Measurements from ENCODE around the gene GUCY1A2.

GUCY1A2 gene

GRCh38 chr11:106998116-106998915 lies 20.0 kb downstream of the GUCY1A2 start:
- peak; percentile 85 for DNase-seq (ENCODE audit: low read depth)

- no peak for DNase-seq (ENCODE audit: low read depth)
Observed at GRCh38 chr11:106997227-106997626, 21.0 kb downstream of the GUCY1A2 start.

GRCh38 chr11:106996691-106997090 lies 21.6 kb downstream of the GUCY1A2 start:
- DNase-seq (ENCODE audit: low read depth): peak; percentile 25

GRCh38 chr11:106990331-106990730 lies 27.9 kb downstream of the GUCY1A2 start:
- no peak for DNase-seq (ENCODE audit: low read depth)

GRCh38 chr11:106989078-106989455 lies 29.2 kb downstream of the GUCY1A2 start:
- peak; percentile 63 for DNase-seq (ENCODE audit: low read depth)

- peak; percentile 94 for DNase-seq (ENCODE audit: low read depth)
Observed at GRCh38 chr11:106988151-106989077, 29.9 kb downstream of the GUCY1A2 start.

- no peak for DNase-seq (ENCODE audit: low read depth)
Observed at GRCh38 chr11:106986673-106987072, 31.6 kb downstream of the GUCY1A2 start.

GRCh38 chr11:106986261-106986660 lies 32.0 kb downstream of the GUCY1A2 start:
- DNase-seq (ENCODE audit: low read depth): peak; percentile 87

- DNase-seq (ENCODE audit: low read depth): no peak
Observed at GRCh38 chr11:106983991-106984390, 34.3 kb downstream of the GUCY1A2 start.

GRCh38 chr11:106983261-106983660 lies 35.0 kb downstream of the GUCY1A2 start:
- no peak for DNase-seq (ENCODE audit: low read depth)

GRCh38 chr11:106974831-106975230 lies 43.4 kb downstream of the GUCY1A2 start:
- no peak for DNase-seq (ENCODE audit: low read depth)

- DNase-seq (ENCODE audit: low read depth): no peak
Observed at GRCh38 chr11:106971864-106972263, 46.4 kb downstream of the GUCY1A2 start.

GRCh38 chr11:106969644-106970355 lies 48.5 kb downstream of the GUCY1A2 start:
- no peak for DNase-seq (ENCODE audit: low read depth)

GRCh38 chr11:106962995-106963394 lies 55.3 kb downstream of the GUCY1A2 start:
- no peak for DNase-seq (ENCODE audit: low read depth)

GRCh38 chr11:106961518-106961917 lies 56.8 kb downstream of the GUCY1A2 start:
- peak; percentile 97 for DNase-seq (ENCODE audit: low read depth)

- no peak for DNase-seq (ENCODE audit: low read depth)
Observed at GRCh38 chr11:106961048-106961447, 57.2 kb downstream of the GUCY1A2 start.

GRCh38 chr11:106959800-106960199 lies 58.5 kb downstream of the GUCY1A2 start:
- DNase-seq (ENCODE audit: low read depth): peak; percentile 78

- DNase-seq (ENCODE audit: low read depth): no peak
Observed at GRCh38 chr11:106959386-106959785, 58.9 kb downstream of the GUCY1A2 start.

- DNase-seq (ENCODE audit: low read depth): no peak
Observed at GRCh38 chr11:106958517-106959248, 59.6 kb downstream of the GUCY1A2 start.

GRCh38 chr11:106957030-106957482 lies 61.2 kb downstream of the GUCY1A2 start:
- no peak for DNase-seq (ENCODE audit: low read depth)

- peak; percentile 3 for DNase-seq (ENCODE audit: low read depth)
Observed at GRCh38 chr11:106950067-106950491, 68.2 kb downstream of the GUCY1A2 start.
